GM18498 (cell line): ENCODE measurements around the gene TOM1.
A peak's percentile ranks its signal among the peaks of the same experiment; 100 is the strongest.

Experiments used
- ATAC-seq: cut with Tn5 transposase; IDR thresholded peaks from one replicate; pipeline ENCODE4 v1.9.1; 2021; ENCODE audit warnings: mild to moderate bottlenecking, moderate library complexity; ENCODE audit not compliant: unreplicated experiment

The TOM1 gene

DNA sequence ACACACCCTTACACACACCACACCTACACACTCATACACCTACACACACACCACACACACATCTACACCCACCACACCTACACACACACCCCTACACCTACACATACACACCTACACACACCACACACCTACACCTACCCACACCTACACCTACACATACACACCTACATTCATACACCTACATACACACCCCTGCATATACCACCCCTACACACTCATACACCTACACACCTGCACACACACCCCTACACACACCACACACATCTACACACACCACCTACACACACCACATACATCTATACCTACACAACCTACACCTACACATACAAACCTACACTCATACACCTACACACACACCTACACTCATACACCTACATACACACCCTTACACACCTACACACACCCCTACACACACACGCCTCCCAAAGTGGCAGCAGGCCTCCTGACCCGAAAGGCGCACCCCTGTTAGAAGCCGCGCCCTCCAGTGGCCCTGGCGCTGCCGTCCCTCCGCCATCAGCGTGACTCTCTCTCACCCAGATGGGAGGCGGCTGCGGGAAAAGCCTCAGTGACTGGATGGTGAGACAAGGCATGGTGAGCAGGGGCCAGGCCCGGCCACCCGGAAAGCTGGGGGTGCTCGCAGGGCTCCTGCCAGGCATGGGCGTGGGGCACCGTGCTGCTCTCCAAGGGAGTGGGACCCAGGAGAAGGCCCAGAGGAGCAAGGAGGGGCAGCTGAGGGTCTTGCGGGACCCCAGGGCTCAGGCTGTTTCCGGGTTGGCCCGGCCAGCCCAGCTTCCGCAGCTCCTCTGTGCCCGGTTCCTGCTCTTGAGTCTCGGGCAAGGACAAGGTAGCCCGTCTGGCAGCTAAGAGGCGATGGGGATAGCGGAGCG lies 44.2 kb downstream of the TOM1 start:
- no peak for ATAC-seq

DNA sequence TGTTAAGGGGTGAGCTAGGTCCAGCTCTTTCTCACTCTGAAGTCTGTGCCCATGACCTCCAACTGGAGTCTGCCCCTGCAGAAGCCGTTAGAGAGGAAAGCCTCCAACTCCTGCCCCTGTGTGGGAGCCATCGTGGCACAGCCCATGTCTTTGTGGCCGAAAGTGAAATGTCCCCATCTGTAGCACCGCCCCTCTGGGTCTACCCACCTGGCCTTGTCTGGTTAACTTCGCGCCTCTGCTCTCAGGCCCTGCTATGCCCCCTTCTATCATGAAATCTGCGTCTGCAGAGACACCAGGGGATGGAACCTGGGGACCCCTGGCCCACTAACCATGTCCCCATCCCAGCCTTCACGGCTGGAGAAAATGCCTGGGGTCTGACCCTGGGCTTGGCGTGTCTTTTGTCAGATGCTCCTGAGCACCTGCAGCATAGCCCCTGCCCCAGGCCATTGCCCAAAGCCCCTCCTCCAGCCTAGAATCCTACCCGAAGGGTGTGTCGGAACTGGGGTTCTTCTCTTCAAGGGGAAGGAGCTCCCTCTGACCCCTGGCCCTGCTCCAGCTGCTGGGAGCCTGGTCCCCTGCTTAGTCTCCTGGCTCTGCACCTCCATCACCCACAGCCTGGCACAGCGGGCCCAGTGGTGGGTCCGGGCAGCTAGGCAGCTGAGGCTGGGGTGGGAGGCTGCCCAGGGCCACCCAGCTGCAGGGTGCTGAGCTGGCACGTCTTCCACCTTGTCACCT lies 45.4 kb downstream of the TOM1 start:
- ATAC-seq: no peak

DNA sequence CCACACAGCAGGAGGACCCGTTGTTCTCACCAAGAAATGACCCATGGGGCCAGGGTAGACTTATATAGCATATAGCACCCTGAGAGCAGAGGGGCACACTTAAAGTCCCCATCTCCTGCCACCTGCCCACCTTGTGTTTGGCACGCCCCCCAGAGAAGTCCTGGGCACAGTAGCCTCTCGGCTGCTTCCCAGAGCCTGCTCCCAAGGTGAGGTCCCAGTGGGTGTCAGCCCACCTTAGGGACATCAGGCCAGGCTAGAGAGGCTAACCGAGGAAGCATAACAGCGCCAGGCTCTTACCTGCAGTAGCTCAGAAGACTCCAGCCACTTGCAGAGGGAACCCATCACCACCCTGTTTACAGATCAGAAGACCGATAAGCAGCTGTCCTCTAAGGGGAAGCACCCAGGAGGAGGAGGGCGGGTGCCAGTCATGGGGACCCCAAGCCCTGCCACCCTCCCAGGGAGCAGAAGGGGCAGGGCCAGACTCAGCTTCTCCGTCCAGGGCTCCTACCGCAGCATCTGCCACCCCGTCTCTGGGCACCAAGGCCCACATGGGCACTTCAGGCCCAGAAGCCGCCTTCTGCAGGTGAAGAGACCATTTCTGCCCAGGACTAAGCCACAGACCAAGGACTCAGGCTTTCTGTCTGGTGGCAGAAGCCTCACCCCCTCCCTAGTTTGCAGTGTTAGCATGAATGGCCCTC lies 46.3 kb downstream of the TOM1 start:
- ATAC-seq: no peak

DNA sequence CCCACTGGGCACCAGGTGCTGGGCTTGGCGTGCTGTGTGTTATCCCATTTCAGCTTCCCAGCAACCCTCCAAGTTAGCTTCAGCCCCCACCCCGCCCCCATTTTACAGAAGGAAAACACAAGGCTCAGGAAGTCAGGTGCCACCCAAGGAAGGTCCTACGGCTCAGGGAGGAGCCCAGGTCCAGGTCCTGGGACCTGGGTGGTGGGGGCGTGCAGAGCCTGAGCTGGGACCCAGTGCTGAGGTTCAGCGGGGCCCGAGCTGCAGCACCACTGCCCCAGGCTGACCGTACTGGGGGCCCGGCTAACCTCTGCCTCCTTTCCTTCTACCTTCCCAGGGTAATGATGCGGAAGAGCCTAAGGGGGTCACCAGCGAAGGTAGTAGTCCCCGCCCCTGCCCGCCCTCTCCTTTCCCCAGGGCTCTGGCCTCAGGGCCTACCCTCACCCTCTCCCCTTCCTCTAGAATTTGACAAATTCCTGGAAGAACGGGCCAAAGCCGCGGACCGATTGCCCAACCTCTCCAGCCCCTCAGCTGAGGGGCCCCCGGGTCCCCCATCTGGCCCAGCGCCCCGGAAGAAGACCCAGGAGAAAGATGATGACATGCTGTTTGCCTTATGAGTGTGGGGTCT lies 47.0 kb downstream of the TOM1 start:
- no peak for ATAC-seq

DNA sequence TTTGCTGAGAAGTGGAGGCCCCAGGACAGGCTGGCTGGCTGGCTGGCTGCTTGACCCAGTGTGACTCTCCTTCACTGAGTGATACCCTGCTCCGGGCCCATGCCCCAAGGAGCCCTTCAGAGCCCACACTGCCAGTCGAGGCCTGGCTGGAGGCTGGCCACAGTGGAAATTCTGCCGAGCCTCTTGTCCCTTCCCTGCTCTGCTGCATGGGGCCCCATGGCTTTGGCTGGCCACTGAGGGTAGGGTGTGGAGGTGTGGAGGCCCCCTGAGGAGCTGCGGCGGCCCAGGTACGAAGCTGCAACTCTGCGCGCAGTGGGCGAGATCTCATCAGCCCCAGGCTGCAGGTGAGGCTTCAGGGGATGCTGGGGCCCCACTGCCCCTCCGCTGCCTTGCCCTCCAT lies 47.8 kb downstream of the TOM1 start:
- ATAC-seq: no peak

DNA sequence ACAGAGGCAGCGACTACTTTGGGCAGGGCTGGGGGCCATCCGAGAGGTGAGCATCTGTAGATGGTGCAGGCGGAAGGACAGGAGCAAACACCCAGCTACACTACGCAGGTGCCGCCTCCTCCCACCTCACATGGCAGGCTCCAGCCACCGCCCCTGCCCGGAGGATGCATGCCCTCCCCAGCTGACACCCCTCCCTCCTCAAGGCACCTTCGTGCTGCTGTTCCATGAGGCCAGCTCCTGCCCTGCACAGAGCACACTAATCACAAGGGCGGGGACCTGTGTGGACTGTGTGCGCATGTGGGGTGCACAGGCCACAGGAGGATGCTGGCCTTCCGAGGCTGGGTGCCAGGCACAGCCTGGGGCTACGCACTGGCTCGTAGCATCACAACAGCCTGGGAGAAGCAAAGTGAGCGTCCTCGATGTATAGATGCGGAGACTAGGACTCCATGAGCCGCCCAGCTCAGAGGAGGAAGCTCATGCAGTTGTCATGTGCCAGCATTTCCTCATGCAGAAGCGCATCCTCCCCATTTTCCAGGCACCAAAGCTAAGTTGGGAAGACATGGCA lies 48.4 kb downstream of the TOM1 start:
- ATAC-seq: no peak

DNA sequence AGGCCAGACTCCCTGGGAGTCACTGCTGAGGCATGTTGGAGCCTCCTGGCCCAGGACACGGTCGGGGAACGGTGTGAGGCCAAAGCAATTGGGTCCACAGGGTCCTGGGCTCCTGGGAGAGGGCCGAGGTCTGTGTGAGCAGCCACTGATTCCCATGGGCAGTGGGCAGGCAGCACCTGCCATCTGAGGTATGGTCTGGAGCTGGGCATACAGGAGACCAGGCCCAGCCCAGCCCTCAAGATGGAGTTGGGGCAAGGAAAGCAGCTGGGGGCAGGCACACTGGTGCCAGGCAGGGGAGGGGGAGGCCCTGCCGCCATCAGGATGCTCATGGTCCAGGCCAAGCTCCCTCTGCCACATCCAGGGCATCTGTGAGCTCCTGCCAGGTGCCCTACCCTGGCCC lies 49.0 kb downstream of the TOM1 start:
- ATAC-seq: no peak

DNA sequence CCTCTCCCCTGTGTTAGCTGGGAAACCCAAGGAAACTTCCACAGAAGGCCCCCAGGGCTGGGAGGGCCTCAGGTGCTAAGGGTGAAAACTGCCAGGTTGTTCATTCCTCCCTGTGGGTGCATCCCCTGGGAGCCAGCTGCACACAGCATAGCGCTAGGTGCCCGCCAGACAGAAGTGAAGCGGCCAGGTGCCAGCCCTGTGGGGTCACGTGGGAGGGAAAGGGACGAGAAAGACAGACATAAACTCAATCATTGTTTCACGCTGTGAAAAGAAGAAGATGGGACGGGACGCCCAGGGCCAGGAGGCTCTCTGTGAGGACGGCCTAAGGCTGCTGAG lies 49.6 kb downstream of the TOM1 start:
- no peak for ATAC-seq

DNA sequence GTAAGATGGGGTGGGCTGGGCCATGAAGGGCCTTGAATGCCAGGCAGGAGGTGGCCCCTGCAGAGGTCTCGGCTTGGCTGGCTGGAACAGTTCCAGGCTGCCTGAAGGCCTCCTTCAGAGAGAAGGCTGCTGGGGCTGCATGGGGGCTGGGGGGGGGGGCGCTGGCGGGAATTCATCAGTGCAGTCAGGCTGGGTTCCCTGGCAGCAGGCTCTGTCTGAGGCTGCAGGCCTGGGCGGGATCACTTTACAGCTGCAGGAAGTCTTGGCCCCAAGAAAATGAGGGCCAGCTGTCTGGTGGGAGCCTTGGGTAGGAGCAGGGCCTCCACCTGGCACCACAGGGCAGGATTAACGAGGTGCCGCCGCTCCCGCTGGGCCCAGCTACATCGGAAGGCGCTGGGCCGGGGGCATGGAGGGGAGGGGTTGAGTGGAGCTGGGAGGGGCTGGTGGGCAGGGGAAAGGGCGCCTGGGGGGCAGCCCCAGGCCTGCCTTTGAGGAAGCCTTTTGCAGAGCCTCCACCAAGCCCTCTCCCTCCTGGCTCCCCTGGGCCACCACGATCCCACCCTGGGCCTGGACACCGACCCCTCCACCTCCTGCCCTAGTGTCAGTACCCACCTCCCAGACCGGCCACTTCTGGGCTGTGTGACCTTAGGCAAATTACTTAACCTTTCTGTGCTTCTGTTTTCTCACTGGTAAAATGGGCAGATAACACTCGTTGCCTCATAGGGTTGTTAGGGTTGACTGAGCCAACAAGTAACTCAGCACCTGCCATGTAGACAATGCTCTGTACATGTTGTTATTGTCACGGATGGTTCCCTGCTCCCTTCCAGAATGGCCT lies 50.2 kb downstream of the TOM1 start:
- no peak for ATAC-seq

DNA sequence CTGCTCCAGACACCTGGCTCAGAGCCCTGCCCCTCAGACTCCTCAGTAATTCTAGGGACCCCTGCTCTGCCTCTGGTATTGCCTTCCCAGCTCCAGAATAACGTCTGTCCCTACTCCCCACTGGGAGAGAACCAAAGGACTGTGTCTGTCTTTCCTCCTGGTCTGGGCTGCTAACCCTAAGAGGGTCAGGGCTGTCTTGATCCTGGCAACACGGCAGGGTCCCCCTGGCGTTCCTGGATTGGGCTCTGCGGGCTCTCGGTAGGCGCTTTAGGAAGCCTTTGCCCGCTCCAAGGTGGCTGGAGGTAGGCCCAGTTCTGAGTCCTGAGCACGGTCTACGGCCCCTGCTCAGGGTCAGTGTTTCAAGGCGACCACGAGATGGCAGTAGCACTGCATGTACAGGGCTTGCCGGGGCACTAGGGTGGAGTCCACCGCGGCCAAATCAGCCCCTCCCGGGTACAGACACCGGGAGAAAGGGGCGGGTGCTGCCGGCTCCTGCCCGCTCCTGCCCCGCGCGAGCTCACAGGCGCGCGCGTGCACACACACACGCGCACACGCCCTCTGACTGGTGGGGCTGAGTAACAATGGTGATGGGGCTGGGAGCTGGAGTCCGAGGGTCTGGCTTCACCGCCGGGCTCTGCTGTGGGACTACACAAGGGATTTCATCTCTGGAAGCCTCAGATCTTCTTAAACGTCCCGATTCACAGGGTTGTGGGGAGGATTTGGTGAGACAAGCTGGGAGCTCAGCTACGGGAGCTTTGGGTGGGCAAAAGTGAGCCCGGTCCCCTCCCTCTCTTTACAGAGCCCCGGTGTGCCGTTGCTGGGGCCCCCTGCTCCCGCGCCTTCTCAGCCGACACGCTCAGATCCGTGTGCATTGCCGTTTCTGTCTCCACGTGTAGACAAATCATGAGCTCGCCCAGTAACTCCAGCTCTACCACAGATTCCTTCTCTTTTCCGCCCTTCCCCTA lies 51.1 kb downstream of the TOM1 start:
- ATAC-seq: peak; percentile 78

DNA sequence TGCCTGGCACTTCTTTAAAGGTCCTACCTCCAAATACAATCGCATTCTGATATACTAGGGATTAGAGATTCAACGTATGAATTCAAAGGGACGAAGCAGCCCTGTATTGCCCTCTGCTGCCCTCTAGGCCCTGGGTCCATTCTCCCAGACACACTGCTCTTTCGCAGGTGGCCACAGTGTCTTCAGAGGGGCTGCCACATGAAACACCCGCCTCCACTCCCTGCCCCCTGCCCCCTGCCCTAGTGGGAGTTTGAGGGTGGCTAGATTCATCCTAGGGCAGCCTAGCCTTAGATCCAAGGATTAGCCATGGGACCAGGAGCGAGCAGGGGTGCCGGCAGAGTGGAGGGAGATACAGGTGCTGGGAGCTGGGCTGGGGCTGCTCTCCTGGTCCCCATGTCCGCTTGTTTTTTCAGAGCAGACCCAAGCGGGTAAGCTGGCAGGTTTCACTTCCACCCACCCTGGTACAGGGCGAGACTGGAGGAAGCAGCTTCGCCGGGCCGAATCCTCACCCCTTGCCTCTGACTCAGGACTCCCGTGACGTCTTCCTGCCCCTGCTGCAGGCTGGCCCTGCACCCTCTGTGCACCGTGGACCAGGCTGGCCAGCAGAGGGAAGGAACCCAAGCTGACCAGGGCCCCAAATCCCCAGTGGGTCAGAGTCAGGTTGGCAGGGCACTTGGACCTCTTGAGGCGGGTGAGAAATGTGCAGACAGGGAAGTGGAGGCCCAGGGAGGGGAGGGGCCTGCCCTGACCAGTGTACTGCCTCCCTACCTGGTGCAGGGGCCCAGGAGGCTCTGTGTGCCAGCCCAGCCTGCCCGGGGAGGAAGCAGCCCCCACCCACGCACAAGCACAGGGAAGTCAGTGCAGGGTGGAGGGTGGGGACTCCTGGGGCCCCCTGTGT lies 52.8 kb downstream of the TOM1 start:
- peak; percentile 51 for ATAC-seq

DNA sequence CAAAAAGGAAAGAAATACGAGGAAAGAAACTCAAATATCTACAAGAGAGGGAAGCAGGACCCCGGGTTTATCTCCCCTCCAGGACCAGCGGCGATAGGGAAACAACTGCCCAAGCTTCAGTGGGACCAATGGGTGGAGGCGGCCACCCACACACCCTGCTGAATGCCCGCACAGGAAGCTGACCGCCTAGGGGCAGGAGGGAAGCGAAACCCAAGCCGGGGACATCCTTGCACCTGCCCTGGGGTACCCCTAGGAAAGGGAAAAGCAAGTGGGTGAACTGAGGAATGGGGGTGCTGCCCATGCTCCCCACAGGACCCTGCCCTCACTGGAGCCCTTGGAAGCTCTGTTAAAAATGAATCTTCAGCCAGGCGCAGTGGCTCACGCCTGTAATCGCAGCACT lies 53.6 kb downstream of the TOM1 start:
- ATAC-seq: no peak

DNA sequence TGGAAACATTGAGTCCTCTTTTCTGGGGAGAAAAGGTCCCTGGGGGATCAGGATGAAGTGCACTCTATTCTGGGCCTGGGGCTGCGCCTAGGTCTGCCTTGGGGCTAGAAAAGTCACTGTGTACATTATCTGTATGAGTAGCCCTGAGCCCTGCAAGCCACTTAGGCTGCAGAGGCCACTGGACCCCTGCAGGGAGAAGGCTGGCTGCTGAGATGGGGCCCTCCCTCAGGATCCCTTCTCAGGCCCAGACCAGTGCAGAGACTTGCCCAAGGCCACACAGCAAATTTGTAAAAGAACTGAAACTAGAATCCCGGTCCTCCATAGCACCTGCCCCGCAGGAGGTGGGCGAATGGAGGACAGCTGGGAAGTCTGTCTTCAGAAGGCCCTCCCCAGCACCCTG lies 54.4 kb downstream of the TOM1 start:
- no peak for ATAC-seq

DNA sequence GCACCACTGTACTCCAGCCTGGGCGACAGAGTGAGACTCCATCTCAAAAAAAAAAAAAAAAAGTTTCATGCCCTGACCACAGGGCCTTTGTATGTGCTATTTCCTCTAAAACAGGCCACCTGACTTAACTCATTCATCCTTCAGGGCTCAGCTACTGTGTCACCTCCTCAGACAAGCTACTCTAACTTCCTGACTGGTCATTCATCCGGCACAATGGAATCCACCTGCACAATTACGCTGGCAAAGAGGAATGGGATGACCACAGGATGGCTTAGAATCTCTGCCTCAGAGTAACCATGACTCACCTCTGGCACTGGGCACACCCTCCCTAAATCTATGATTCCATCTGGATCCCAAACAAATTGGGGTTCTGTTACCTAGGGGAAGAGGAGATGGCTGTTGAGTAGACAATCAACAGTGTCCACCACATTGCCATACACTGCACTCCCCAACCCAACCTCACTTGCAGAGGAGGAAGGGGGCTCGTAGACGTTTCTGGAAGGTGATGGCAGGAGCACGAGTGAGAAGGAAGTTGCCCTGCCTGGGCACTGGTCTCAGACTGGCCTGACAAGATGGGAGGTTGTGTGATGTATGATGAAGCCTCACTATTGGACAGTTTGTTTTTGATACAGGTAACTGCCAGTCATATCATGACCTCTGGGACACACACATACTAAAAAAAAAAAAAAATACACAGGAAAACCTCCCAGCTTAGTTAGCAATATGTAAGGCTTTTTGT lies 58.4 kb downstream of the TOM1 start:
- no peak for ATAC-seq

DNA sequence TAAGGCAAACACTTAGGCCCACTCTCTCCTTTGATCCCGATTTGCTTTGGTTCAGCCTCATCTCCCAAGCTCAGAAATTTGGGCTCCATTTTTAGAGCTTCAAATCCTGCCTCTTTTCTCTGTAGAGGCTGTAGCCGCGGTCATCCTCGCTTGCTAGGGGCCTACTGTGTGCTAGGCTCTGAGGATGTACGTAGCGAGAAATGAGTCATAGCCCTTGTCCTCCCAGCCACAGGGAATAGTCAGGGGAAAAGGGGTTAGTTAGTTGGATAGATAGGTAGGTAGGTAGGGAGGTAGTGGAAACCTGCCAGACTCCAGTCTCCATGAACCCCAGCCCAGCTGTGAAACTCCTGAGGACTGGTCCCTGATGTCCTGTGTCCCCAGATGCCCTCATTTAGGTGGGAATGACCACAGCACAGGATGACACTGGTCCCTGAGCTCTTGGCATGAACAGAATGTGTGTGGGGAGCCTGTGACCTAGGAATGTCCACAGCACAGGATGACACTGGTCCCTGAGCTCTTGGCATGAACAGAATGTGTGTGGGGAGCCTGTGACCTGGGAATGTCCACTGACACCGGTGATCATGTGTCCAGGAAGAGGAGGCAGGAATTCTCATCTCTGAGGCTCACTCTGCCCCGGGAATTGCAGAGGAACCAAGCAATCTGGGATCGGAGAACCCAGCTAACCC lies 59.8 kb downstream of the TOM1 start:
- ATAC-seq: no peak

DNA sequence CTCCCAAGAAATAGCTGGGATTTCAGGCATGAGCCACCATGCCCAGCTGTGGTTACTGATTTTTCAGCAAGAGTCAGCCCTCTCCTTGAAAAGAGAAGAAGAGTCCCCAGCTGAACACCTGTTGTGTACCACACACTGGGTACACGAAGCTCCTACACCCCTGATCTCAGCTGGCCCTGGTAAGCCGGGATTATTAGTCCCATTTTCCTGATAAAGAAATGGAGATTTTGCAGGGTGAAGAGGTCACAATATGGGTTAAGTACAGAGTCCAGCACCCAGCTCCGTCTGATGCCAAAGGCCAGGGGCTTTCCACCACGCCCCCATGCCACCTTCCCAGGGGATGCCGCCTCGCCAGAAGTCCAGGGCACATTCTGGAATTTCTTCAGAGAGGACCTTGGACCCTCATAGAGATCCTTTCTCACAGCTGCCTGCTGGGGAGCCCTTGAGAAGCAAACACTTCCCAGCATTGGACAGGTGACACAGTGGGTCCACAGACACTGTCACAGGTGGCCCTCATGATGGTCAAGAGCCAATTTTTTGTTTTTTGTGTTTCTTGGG lies 61.4 kb downstream of the TOM1 start:
- ATAC-seq: no peak
